Astrocyte of the spinal cord (primary cell): ENCODE results near the gene CES4A.

Source experiments
- DNase-seq: peaks from one replicate; pipeline ENCODE4 v3.0.0; 2011; ENCODE audit warnings: low read depth, low spot score
- H3K4me3 ChIP-seq: 2 replicates; pipeline ENCODE4 v1.5.1; 2011; ENCODE audit warnings: low read depth, mild to moderate bottlenecking, low read length, moderate library complexity
- in situ Hi-C: cut with HindIII; loops from 2 replicates; pipeline ENCODE4 v1.10.0; 2017; ENCODE audit warnings: low sequenced_read_pairs
- TF ChIP-seq, protein P1 (sequence below): IDR thresholded peaks from 2 replicates; pipeline ENCODE4 v1.5.1; 2012; ENCODE audit warnings: low read depth, mild to moderate bottlenecking, low read length, inconsistent platforms

The CES4A gene

DNA sequence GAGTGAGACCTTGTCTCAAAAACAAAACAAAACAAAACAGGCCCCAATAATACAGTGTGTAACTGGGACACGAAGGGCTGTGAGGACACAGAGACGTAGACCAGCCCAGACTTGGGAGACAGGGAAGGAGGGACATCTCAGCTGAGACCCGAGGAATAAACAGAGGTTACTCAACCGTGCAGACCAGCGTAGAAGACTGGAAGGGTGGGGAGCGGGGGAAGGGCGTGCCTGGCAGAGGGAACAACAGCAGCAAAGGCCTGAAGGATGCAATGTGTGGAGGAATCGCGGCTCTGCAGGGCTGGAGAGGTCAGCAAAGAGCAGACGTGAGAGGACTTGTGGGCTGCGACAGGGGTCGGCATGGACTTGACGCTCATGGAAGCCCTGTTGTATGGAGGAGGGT, 11.6 kb upstream of the CES4A start:
- no peak for DNase-seq
- in situ Hi-C loops: no loop called here
- H3K4me3 ChIP-seq: no peak overlapping the region
- TF ChIP-seq, protein P1, sequence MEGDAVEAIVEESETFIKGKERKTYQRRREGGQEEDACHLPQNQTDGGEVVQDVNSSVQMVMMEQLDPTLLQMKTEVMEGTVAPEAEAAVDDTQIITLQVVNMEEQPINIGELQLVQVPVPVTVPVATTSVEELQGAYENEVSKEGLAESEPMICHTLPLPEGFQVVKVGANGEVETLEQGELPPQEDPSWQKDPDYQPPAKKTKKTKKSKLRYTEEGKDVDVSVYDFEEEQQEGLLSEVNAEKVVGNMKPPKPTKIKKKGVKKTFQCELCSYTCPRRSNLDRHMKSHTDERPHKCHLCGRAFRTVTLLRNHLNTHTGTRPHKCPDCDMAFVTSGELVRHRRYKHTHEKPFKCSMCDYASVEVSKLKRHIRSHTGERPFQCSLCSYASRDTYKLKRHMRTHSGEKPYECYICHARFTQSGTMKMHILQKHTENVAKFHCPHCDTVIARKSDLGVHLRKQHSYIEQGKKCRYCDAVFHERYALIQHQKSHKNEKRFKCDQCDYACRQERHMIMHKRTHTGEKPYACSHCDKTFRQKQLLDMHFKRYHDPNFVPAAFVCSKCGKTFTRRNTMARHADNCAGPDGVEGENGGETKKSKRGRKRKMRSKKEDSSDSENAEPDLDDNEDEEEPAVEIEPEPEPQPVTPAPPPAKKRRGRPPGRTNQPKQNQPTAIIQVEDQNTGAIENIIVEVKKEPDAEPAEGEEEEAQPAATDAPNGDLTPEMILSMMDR: no peak

DNA sequence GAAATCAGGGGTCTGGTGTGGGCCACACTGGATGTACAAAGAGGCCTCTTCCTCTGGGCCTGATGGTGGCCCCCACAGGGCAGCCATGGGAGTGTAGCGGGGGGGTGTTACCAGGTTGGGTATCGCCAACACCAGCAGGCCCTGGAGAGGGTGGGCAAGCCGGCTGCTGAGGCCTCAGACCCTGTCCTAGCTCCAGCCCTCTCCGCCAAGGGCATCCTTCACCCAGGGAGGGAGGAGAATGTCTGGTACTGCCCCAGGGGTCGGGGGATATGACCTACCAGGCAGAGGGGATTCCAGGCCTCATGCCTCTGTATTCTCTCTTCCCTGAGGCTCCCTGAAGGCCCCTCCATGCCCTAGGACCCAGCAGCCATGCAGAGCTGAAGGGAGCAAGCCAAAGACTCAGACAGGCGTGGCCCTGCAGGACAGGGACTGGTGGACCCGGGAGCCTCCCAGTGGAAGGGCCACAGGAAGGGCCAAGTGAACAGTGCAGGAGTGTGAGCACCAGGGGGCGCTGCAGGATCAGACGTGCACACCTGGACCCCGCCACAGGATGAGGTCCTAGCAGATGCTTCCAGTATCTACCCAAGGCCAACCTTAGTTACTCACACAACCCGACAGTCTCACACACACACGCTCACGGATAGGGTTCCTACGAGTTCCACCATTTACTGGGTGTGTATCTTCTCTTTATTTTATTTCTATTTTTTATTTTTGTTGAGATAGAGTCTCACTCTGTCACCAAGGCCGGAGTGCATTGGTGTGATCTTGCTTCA, 10.9 kb upstream of the CES4A start:
- in situ Hi-C loops: no loop called here
- TF ChIP-seq, protein P1: peak; percentile 92
- DNase-seq: peak; percentile 69
- H3K4me3 ChIP-seq: no peak overlapping the region

GRCh38 chr16:66979011-66979717, 9.2 kb upstream of the CES4A start:
- TF ChIP-seq, protein P1: no peak
- in situ Hi-C loops: no loop called here
- H3K4me3 ChIP-seq: no peak overlapping the region
- DNase-seq: no peak

DNA sequence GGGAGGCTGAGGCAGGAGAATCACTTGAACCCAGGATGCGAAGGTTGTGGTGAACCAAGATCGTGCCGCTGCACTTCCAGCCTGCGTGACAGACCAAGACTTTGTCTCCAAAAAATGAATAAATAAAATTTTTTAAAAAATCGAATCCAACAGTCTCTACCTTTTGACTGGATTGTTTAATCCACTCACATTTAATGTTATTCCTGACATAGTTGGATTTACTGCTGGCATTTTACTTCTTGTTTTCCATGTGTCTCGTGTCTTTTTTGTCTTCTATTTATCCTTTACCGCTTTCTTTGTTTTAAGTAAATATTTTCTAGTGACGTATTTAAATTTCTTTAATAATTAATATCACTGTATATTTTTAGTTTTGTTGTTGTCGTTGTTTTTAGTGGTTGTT, 5.4 kb upstream of the CES4A start:
- DNase-seq: no peak
- in situ Hi-C loops: no loop called here
- TF ChIP-seq, protein P1: no peak
- H3K4me3 ChIP-seq: no peak overlapping the region

- no peak overlapping the region for H3K4me3 ChIP-seq
- TF ChIP-seq, protein P1: no peak
- in situ Hi-C loops: no loop called here
- no peak for DNase-seq
Observed at GRCh38 chr16:66984892-66985311, 3.5 kb upstream of the CES4A start.

GRCh38 chr16:66986559-66986958, 1.8 kb upstream of the CES4A start:
- no peak overlapping the region for H3K4me3 ChIP-seq
- TF ChIP-seq, protein P1: no peak
- in situ Hi-C loops: no loop called here
- no peak for DNase-seq
